ENCODE results near the gene BSG.
A peak's percentile ranks its signal among the peaks of the same experiment; 100 is the strongest.

Gene BSG

DNA sequence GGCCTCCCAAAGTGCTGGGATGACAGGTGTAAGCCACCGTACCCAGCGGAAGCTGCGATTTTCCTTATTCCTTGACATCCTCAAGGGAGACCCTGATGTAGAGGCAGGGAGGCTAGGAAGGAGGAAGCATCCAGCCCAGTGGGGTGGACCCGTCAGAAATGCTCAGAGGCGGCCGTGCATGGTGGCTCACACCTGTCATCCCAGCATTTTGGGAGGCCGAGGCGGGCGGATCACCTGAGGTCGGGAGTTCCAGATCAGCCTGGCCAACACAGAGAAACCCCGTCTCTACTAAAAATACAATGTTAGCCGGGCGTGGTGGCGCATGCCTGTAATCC lies 17.0 kb upstream of the BSG start:
- H3K27me3 Mint-ChIP-seq = no peaks in the 10 kb centered on the region
- H3K27ac Mint-ChIP-seq = no peak overlapping the region
- no peaks in the 10 kb centered on the region for H3K9me3 Mint-ChIP-seq
- no peaks in the 10 kb centered on the region for H3K4me1 Mint-ChIP-seq (ENCODE audit: low read depth)
- H3K4me3 Mint-ChIP-seq = no peak overlapping the region
- H3K36me3 Mint-ChIP-seq (ENCODE audit: low read depth) = no peaks in the 10 kb centered on the region
- DNase-seq = no peak

DNA sequence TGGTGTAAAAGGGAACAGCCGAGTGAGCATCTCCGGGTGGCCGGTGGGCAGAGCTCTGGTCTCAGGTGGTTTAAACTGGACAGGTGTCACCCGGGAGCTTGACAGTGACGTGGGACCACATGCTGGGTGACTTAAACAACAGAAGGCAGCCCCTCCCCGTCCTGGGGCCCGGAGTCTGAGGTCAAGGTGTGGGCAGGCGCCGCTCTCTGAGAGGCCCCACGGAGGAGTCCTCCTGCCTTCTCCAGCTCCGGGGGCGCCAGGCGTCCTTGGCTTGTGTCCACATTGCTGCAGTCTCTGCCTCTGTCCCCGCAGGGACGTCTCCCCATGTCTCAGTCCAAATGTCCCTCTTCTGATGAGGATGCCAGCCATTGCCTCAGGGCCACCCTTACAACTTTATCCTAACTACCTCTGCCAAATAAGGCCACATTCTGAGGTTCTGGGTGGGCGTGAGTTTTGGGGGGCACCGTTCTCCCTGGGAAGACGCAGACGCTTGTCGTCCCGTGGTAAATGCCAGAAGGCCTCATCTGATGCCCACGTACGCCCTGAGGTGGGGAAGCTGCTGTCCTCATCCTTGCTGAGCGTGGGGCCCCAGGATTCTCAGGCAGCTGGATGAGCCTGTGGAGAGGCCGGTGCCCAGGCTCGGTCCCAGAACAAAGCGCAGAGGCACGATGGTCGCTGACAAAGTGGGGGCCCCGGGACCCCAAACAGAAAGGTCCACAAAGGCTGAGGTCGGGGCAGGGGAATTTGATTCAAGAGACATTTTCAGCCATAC lies 15.6 kb upstream of the BSG start:
- Mint-ChIP-seq H3K27ac (no peak overlapping the region), H3K36me3 (ENCODE audit: low read depth) (no peaks in the 10 kb centered on the region), H3K4me3 (no peak overlapping the region), H3K27me3 (no peaks in the 10 kb centered on the region), H3K4me1 (ENCODE audit: low read depth) (no peaks in the 10 kb centered on the region), H3K9me3 (no peaks in the 10 kb centered on the region)
- DNase-seq = no peak

DNA sequence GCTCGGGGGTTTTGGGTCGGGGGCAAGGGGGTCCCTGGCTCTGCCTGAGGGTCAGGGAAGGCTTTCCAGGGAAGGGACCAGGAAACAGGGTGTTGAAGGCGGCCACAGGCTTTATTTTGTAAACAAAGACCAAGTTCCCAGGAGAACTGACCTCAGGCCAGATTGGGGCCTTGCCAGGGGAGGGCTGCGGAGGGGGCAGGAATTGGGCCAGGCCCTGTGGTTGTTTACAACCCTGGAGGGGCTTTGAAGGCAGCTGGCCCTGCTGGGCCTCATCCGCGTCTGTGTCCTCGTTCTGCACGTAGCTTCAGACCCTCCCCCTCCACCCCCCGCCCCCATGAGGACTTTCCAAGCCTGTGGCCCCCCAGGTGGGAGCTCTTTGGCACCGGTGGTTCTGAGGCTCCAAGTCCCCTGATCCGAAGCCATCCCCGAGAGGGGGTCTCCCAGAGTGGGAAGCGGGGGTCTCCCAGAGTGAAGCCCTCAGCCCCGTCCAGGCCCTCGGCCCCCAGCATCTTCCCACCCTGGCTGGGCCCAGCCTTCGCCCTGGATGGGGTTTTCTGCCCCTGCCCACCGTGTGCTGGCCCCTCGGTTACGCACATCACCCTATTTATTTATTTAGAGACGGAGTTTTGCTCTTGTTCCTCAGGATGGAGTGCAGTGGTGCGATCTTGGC lies 13.5 kb upstream of the BSG start:
- Mint-ChIP-seq H3K27me3 (no peaks in the 10 kb centered on the region), H3K4me3 (no peak overlapping the region), H3K27ac (no peak overlapping the region), H3K4me1 (ENCODE audit: low read depth) (no peaks in the 10 kb centered on the region), H3K36me3 (ENCODE audit: low read depth) (no peaks in the 10 kb centered on the region), H3K9me3 (no peaks in the 10 kb centered on the region)
- no peak for DNase-seq

DNA sequence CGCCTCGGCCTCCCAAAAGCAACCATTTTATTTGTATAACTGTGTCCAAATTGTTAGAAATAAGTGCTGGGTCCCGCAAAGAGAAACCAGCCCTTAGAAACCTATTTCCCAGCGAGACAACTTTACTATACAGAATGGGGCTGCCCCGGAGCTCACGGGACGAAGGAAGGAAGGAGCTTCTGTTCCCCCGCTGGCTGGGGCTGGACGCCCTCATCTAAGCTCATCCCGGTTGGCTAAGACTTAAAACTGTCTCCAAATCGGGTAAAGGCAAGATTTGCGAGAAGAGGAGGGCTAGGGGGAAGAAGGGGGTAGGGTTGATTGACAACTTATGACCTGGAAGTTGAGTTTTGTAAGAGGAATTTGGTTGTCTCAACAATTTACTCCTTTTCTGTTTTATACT lies 12.3 kb upstream of the BSG start:
- H3K27me3 Mint-ChIP-seq = no peaks in the 10 kb centered on the region
- DNase-seq = no peak
- no peak overlapping the region for H3K27ac Mint-ChIP-seq
- H3K4me3 Mint-ChIP-seq = no peak overlapping the region
- no peaks in the 10 kb centered on the region for H3K36me3 Mint-ChIP-seq (ENCODE audit: low read depth)
- H3K9me3 Mint-ChIP-seq = no peaks in the 10 kb centered on the region
- no peaks in the 10 kb centered on the region for H3K4me1 Mint-ChIP-seq (ENCODE audit: low read depth)

DNA sequence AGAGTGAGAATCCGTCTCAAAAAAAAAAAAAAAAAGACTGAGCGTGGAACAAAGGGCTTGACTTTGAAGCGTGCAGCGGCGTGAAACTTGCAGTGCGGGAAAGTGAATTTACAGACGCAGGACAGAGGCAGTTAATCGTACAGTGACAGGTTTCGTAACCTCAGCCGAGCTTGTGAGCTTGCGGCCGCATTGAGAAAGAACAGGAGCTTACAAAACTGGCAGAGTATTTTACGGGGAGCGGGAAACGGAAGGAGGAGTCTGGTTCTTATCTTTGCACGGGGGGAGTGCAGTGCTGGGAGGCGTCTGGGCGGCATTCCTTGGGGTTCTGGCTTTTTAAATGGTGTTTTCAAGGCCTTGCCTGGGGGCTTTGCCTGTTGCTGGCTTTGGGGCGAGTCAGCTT lies 6.0 kb upstream of the BSG start:
- Mint-ChIP-seq H3K4me1 (ENCODE audit: low read depth) (peaks cover 11% of the 10 kb centered on the region), H3K4me3 (no peak overlapping the region), H3K9me3 (no peaks in the 10 kb centered on the region), H3K27me3 (no peaks in the 10 kb centered on the region), H3K36me3 (ENCODE audit: low read depth) (no peaks in the 10 kb centered on the region), H3K27ac (no peak overlapping the region)
- DNase-seq = no peak

DNA sequence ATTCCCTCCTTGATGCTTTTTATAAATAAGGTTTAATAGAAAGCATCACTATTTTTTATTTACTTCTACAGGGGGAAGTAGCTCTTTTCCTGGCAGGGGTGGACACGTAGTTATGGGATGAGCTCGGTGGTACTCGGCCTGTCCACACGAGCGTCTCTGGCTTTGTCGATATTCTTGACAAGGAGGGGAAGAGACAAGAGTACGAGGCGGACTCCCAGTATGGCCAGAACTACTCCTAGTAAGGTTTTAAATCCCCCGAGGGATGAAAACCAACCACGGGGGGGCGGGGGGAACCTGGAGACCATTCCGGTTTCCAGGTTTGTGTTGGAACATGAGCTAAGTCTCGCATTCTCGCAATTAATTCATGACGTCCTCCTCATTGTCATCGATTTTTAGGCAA lies 5.6 kb upstream of the BSG start:
- Mint-ChIP-seq H3K9me3 (no peaks in the 10 kb centered on the region), H3K36me3 (ENCODE audit: low read depth) (no peaks in the 10 kb centered on the region), H3K4me3 (no peak overlapping the region), H3K4me1 (ENCODE audit: low read depth) (peaks cover 14% of the 10 kb centered on the region), H3K27ac (no peak overlapping the region), H3K27me3 (no peaks in the 10 kb centered on the region)
- no peak for DNase-seq

DNA sequence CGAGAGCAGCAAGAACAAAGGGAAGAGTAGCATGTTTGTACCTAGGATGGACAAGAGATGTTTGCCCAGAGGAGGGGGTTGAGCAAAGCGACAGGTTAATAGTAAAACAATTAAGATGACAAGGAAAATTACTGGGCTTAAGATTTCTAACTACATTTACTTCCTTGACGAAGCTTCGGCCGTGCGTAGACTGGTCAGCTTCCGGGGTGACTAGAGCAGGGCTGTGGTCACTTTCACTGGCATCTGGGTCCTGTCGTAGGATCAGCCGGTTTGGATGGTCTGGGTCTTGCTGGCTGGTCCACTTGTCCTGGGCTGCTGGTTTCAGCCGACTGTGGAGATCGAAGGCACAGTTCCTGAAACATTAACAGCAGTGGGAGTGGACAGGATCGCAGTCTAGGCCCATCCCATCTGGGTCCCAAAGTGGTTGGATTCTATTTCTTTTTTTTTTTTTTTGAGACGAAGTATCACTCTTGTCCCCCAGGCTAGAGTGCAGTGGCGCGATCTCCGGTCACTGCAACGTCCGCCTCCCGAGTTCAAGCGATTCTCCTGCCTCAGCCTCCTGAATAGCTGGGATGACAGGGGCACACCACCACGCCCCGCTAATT lies 5.0 kb upstream of the BSG start:
- H3K4me1 Mint-ChIP-seq (ENCODE audit: low read depth) = peaks cover 15% of the 10 kb centered on the region
- no peak for DNase-seq
- H3K9me3 Mint-ChIP-seq = no peaks in the 10 kb centered on the region
- H3K4me3 Mint-ChIP-seq = no peak overlapping the region
- no peaks in the 10 kb centered on the region for H3K36me3 Mint-ChIP-seq (ENCODE audit: low read depth)
- H3K27ac Mint-ChIP-seq = no peak overlapping the region
- H3K27me3 Mint-ChIP-seq = no peaks in the 10 kb centered on the region

DNA sequence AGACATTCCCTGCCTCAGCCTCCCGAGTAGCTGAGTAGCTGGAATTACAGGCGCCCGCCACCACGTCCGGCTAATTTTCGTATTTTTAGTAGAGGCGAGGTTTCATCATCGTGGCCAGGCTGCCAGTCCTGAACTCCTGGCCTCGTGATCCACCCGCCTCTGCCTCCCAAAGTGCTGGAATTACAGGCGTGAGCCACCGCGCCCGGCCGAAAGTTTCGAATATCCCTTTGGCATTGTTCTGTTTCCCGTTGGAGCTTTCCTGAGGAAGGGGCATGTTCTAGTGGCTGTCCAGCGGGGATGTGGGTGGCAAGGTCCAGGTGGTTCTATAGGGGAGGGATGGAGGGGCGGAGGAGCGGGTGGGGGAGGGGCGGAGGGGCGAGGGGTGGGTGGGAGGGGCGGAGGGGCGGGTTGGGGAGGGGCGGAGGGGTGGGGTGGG lies 2.1 kb upstream of the BSG start:
- no peaks in the 10 kb centered on the region for H3K27me3 Mint-ChIP-seq
- H3K36me3 Mint-ChIP-seq (ENCODE audit: low read depth) = peaks cover 14% of the 10 kb centered on the region
- peak overlapping the region; percentile 50 for H3K4me3 Mint-ChIP-seq
- DNase-seq = no peak
- H3K27ac Mint-ChIP-seq = peak overlapping the region; percentile 87
- H3K4me1 Mint-ChIP-seq (ENCODE audit: low read depth) = peaks cover 33% of the 10 kb centered on the region
- no peaks in the 10 kb centered on the region for H3K9me3 Mint-ChIP-seq

DNA sequence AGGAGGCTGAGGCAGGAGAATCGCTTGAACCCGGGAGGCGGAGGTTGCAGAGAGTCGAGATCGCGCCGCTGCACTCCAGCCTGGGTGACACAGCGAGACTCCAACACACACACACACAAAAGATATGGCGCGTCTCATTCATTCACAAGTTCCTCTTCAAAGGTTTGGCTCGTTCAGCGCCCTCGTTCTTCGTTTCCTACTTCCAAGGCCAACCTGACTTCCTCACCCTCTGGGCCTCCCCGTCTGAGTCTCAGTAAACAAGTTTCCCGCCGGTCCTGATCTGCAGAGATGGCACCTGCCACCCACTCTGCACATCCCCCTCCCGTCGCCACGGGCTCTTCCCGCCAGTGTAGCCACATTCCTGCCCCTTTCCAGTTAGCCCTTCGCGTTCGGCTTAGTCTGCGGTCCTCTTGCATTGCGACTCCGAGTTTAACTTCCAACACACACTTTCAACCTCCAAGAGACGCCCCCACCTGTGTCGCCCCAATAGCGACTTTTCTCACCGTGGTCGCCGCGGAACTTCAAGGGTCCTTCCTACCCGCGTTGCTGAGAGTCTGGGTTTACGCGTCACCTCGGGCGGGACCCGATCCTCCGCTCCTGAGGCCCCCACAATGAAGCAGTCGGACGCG lies 1.3 kb upstream of the BSG start:
- peaks cover 37% of the 10 kb centered on the region for H3K4me1 Mint-ChIP-seq (ENCODE audit: low read depth)

DNA sequence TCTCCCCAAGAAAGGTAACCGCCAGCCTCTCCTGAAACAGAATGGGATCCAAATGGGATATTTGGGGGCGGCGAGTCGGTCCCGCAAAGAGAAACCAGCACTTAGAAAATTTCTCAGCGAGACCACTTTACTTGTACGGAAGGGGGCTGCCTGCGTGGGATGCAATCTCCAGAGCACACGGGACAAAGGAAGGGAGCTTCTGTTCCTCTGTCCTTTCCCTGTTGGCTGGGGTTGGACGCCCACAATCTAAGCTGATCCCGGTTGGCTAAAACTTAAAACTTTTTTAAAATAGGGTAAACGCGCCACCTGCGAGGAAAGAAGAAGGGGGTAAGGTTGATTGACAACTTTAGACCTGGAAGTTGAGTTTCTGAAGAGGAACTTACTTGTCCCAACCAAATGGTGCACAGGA lies 826 bp upstream of the BSG start:
- DNase-seq = no peak
- H3K4me3 Mint-ChIP-seq = peak overlapping the region; percentile 84
- peaks cover 17% of the 10 kb centered on the region for H3K36me3 Mint-ChIP-seq (ENCODE audit: low read depth)
- H3K9me3 Mint-ChIP-seq = no peaks in the 10 kb centered on the region
- no peaks in the 10 kb centered on the region for H3K27me3 Mint-ChIP-seq
- peak overlapping the region; percentile 92 for H3K27ac Mint-ChIP-seq
- peaks cover 39% of the 10 kb centered on the region for H3K4me1 Mint-ChIP-seq (ENCODE audit: low read depth)

More for the DNA sequence above, 1.3 kb upstream of the BSG start:
- Mint-ChIP-seq H3K27ac (peak overlapping the region; percentile 92), H3K36me3 (ENCODE audit: low read depth) (peaks cover 14% of the 10 kb centered on the region), H3K4me3 (peak overlapping the region; percentile 84), H3K27me3 (no peaks in the 10 kb centered on the region), H3K9me3 (no peaks in the 10 kb centered on the region)
- DNase-seq = peak; percentile 68

DNA sequence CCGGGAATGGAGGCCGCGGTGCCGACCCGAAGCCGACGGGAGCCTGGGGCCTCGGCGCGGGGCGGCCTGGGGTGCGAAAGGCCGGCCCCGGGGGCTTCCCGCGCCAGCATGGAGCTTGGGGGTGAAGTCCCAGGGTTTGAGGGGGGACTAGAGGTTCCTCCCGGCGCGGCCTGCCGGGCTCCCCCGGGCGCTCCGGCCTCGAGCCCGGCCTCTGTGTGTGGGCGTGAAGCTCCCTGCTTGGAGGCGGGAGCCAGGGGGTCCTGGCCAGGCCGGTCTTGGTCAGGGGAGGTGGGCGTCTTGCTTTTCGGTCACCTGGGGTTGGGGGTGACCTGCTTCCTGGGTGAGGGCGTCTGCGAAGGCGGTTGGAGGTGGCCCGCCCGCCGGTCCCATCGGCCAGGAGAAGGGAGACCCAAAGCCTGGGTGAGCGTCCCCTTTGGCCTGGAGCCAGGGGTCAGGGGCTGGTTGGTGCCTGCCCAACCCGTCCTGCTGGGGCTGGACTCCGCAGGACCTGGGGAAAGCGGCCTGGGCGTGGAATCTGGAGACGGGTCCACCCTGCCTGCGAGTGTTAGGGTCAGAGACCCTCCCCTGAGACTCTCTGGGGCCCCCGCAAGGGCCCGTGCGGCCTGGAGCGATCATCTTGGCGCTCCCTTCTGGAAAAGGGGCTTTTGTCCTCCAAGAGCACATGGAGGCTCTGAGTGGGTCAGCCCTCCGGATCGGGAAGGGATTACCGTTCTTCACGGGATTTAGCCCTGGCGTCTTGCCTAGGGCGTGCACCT lies 535 bp downstream of the BSG start:
- no peak for DNase-seq
- Mint-ChIP-seq H3K4me1 (ENCODE audit: low read depth) (peaks cover 45% of the 10 kb centered on the region), H3K4me3 (peak overlapping the region; percentile 88), H3K27me3 (no peaks in the 10 kb centered on the region), H3K36me3 (ENCODE audit: low read depth) (peaks cover 22% of the 10 kb centered on the region), H3K9me3 (no peaks in the 10 kb centered on the region), H3K27ac (peak overlapping the region; percentile 92)

DNA sequence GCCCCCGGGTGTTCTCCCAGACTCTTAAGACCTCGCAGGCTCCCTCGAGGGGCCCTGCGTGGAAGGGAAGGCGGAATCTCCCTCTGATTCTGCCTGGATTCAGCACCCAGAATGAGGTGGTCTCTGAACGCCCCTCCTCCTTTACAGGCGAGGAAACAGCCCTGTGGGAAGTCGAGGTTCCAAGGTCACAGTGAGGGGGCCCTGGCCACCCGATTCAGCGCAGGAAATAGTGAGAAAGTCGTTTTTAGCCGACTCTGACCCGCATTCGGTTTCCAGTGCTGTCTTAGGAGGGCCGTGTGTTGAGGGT lies 1.1 kb downstream of the BSG start:
- Mint-ChIP-seq H3K27ac (peak overlapping the region; percentile 80), H3K27me3 (no peaks in the 10 kb centered on the region), H3K4me1 (ENCODE audit: low read depth) (peaks cover 46% of the 10 kb centered on the region), H3K36me3 (ENCODE audit: low read depth) (peaks cover 25% of the 10 kb centered on the region), H3K9me3 (no peaks in the 10 kb centered on the region), H3K4me3 (peak overlapping the region; percentile 88)
- no peak for DNase-seq

DNA sequence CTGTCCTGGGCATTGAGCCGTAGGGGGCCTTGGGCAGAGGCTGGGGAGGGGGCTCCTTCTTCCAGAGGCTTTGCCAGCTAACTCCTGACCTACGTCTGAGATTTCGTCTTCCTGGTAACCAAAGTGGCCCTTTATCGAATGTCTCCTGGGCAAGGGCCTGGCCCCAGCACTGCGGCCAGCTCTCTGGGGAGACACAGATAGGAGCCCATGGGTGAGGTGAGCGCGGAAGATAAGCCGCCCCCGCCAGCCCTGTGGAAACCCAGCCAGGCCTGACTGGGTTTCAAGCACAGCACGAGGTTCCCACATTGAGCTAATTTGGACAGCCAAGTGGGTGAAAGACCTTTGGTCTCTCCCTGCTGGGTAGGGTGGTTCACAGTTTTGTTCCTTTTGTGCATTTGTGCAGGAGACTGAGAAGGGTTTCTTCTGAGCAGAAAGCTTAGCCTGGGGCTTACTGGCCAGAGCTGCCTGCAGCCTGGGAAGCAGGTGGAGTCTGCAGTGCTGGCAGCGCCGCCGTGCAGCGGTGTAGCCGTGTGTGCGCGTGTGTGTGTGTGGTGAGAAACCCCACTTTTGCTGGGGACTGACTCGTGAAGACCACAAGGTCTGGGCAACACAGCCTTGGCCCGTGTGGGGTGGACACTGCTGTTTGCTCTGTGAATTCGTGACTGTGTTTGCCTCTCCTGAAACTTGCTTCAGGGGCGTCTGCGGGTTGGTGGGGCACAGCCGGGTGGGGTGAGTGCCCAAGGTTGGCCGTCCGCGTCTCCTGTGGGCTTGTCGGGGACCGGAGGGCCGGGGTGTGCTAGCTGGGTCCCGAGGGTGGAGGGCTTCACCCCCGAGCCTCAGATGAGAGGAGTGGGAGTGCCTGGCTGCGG lies 2.5 kb downstream of the BSG start:
- peaks cover 44% of the 10 kb centered on the region for H3K4me1 Mint-ChIP-seq (ENCODE audit: low read depth)

More for the DNA sequence above, 2.5 kb downstream of the BSG start:
- Mint-ChIP-seq H3K9me3 (no peaks in the 10 kb centered on the region), H3K27me3 (no peaks in the 10 kb centered on the region), H3K36me3 (ENCODE audit: low read depth) (peaks cover 35% of the 10 kb centered on the region), H3K4me3 (peak overlapping the region; percentile 88), H3K27ac (peak overlapping the region; percentile 59)
- DNase-seq = no peak

All from activated T-cell treated with anti-CD3 and anti-CD28 coated beads, Interleukin-2, amount 50 U/mL, for 24 hours (primary cell).